Psoas muscle (tissue), 8 donors: Measurements from ENCODE around the gene PRR5L. TPM values are rescaled to one million over a fixed set of nuclear protein-coding genes. Genes with fewer than 3 reads are reported as not detected.

Experiments
- ATAC-seq, 4 donors: fragments of 200-7000 bp; cut with Tn5 transposase; one replicate each; pipeline ENCODE4 v1.9.1; 2020; ENCODE audit warnings: moderate library complexity in 3 of 4, mild to moderate bottlenecking in 2 of 4
- DNase-seq, 2 donors: peaks; one replicate each; pipeline ENCODE4 v3.0.0-alpha.2; 2020
- H3K27ac ChIP-seq: fragments of 200-600 bp; one replicate; pipeline ENCODE4 v1.8.0; 2022
- H3K27me3 ChIP-seq, 3 donors: fragments of 200-600 bp in 1 of 3; one replicate each; pipeline versions ENCODE4 v1.6.1 to v1.8.0; 2013 to 2022; ENCODE audit warnings: low read length in 2 of 3, mild to moderate bottlenecking in 2 of 3, moderate library complexity in 1 of 3; ENCODE audit not compliant: insufficient read depth in 3 of 3
- H3K36me3 ChIP-seq, 2 donors: fragments of 200-600 bp in 1 of 2; one replicate each; pipeline versions ENCODE4 v1.6.1 to v1.8.0; 2013 to 2022; ENCODE audit warnings: low read depth in 1 of 2, mild to moderate bottlenecking in 1 of 2, moderate library complexity in 1 of 2; ENCODE audit not compliant: insufficient read depth in 1 of 2
- H3K4me1 ChIP-seq: fragments of 200-600 bp; one replicate; pipeline ENCODE4 v1.8.0; 2022
- H3K4me3 ChIP-seq: fragments of 200-600 bp; one replicate; pipeline ENCODE4 v1.8.0; 2022; ENCODE audit warnings: mild to moderate bottlenecking
- H3K9me3 ChIP-seq: fragments of 200-600 bp; one replicate; pipeline ENCODE4 v1.8.0; 2022
- WGBS, 3 donors: extraction: QIAGEN DNeasy Blood & Tissue Kit; methylation state at CpG; one replicate each; pipeline versions ENCODE4 v1.1.6 to v1.1.7; 2013; 5-methylcytosine and 5-hydroxymethylcytosine counted together
- intact Hi-C, 2 donors: fragments of 100-400 bp; cut with DNase I; formaldehyde crosslinking; loops; one replicate each; pipeline versions ENCODE4 v1.11.0 to v1.14.2; 2022
- polyA plus RNA-seq, 3 donors: library from polyadenylated mRNA; stranded (reverse); fragments of 200-250 nt; gene quantifications; one replicate each; pipeline ENCODE4 v1.2.3, GENCODE V29; 2013
- total RNA-seq, 4 donors: library from RNA; stranded (reverse); fragmentation: NEBNext Ultra II Directional in 2 of 4; extraction: Animal tissue kit (Norgen Biotek cat#: 25700) in 2 of 4; gene quantifications; one replicate each; pipeline versions ENCODE4 v1.2.1 to v1.2.4, GENCODE V29; 2021 to 2023
- TF ChIP-seq, protein P1 (sequence below): fragments of 200-600 bp; IDR thresholded peaks from one replicate; pipeline ENCODE4 v1.8.0; 2022; ENCODE audit warnings: antibody characterized with exemption
- donor health status: healthy with polysubstance abuse.
- donor health status: DM: no; HTN: no; CAD: no; lungs with moderate emphysema.
- donor health status: Bipolar disorder and iron deficiency.
- donor health status: healthy.
- donor health status: DM: yes; HTN: yes; CAD: no.
- donor health status: DM: no; HTN: no; CAD: no.
- donor health status: DM: no; HTN: no; CAD: no.
- donor health status: DM: yes; HTN: yes; CAD: no.

Gene PRR5L
- total and polyA plus RNA-seq, 7 donors, result 0.39 to 2.5 (median 0.86) TPM

GRCh38 chr11:36341915-36342314 lies 45.8 kb downstream of the PRR5L start:
- intact Hi-C loops, result no loop called here
- TF ChIP-seq, protein P1, sequence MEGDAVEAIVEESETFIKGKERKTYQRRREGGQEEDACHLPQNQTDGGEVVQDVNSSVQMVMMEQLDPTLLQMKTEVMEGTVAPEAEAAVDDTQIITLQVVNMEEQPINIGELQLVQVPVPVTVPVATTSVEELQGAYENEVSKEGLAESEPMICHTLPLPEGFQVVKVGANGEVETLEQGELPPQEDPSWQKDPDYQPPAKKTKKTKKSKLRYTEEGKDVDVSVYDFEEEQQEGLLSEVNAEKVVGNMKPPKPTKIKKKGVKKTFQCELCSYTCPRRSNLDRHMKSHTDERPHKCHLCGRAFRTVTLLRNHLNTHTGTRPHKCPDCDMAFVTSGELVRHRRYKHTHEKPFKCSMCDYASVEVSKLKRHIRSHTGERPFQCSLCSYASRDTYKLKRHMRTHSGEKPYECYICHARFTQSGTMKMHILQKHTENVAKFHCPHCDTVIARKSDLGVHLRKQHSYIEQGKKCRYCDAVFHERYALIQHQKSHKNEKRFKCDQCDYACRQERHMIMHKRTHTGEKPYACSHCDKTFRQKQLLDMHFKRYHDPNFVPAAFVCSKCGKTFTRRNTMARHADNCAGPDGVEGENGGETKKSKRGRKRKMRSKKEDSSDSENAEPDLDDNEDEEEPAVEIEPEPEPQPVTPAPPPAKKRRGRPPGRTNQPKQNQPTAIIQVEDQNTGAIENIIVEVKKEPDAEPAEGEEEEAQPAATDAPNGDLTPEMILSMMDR, result no peak
- Histone ChIP-seq H3K4me3 (no peak overlapping the region), H3K27me3 (no peaks in the 10 kb centered on the region), H3K4me1 (no peaks in the 10 kb centered on the region), H3K36me3 (no peaks in the 10 kb centered on the region), H3K27ac (no peak overlapping the region), H3K9me3 (no peaks in the 10 kb centered on the region)
- 85 to 89% (median 86%) methylated on average over 8 of the region's 8 CpGs for WGBS, 3 donors
- DNase-seq (no peak), ATAC-seq (no peak)

- Histone ChIP-seq H3K9me3 (no peaks in the 10 kb centered on the region), H3K27me3 (no peaks in the 10 kb centered on the region), H3K4me3 (no peak overlapping the region), H3K4me1 (no peaks in the 10 kb centered on the region), H3K27ac (no peak overlapping the region), H3K36me3 (no peaks in the 10 kb centered on the region)
- DNase-seq, result no peak
- intact Hi-C loops, result no loop called here
- 67 to 85% (median 72%) methylated on average over 5 of the region's 5 CpGs for WGBS, 3 donors
- ATAC-seq, result no peak
- TF ChIP-seq, protein P1, result no peak
Observed at GRCh38 chr11:36342327-36342726, 46.2 kb downstream of the PRR5L start.

- 94 to 95% (median 95%) methylated on average over 5 of the region's 5 CpGs for WGBS, 3 donors
- no peaks in the 10 kb centered on the region for H3K27me3 ChIP-seq
- no peak overlapping the region for H3K4me3 ChIP-seq
- intact Hi-C loops, result no loop called here
- no peaks in the 10 kb centered on the region for H3K36me3 ChIP-seq
- H3K27ac ChIP-seq, result no peak overlapping the region
- TF ChIP-seq, protein P1, result no peak
- DNase-seq (no peak), ATAC-seq (no peak)
- no peaks in the 10 kb centered on the region for H3K4me1 ChIP-seq
- no peaks in the 10 kb centered on the region for H3K9me3 ChIP-seq
Observed at GRCh38 chr11:36343436-36343835, 47.3 kb downstream of the PRR5L start.

- DNase-seq (no peak), ATAC-seq (no peak)
- 76 to 81% (median 78%) methylated on average over 11 of the region's 11 CpGs for WGBS, 3 donors
- intact Hi-C loops, result no loop called here
- no peaks in the 10 kb centered on the region for H3K36me3 ChIP-seq
- H3K4me3 ChIP-seq, result no peak overlapping the region
- no peaks in the 10 kb centered on the region for H3K27me3 ChIP-seq
- no peaks in the 10 kb centered on the region for H3K9me3 ChIP-seq
- TF ChIP-seq, protein P1, result no peak
- no peak overlapping the region for H3K27ac ChIP-seq
- no peaks in the 10 kb centered on the region for H3K4me1 ChIP-seq
Observed at GRCh38 chr11:36345084-36345511, 49.0 kb downstream of the PRR5L start.

GRCh38 chr11:36345535-36346141 lies 49.5 kb downstream of the PRR5L start:
- no peaks in the 10 kb centered on the region for H3K4me1 ChIP-seq
- ATAC-seq, result no peak

More at GRCh38 chr11:36345535-36346141, 49.5 kb downstream of the PRR5L start:
- Histone ChIP-seq H3K9me3 (no peaks in the 10 kb centered on the region), H3K27me3 (no peaks in the 10 kb centered on the region), H3K36me3 (no peaks in the 10 kb centered on the region), H3K4me3 (no peak overlapping the region), H3K27ac (no peak overlapping the region)
- TF ChIP-seq, protein P1, result no peak
- DNase-seq, result no peak
- intact Hi-C loops, result no loop called here
- WGBS, 3 donors, result 74 to 77% (median 75%) methylated on average over 7 of the region's 7 CpGs
